GM23338 (cell line): ENCODE data around the gene PIK3AP1. TPM values are rescaled to one million over a fixed set of nuclear protein-coding genes. Genes with fewer than 3 reads are reported as not detected.

Source experiments
- ATAC-seq: fragments of 200-7000 bp; cut with Tn5 transposase; 3 replicates; pipeline ENCODE4 v1.9.1; 2020
- DNase-seq: peaks from one replicate; pipeline ENCODE4 v3.0.0-alpha.2; 2015; ENCODE audit warnings: low spot score
- H2AFZ ChIP-seq: fragments of 200-600 bp; sonication (generic); 2 replicates; pipeline ENCODE4 v1.8.0; 2016; ENCODE audit warnings: antibody characterized with exemption, mild to moderate bottlenecking, moderate library complexity
- H3F3A ChIP-seq: fragments of 200-600 bp; sonication (generic); replicated peaks from 2 replicates; pipeline ENCODE4 v1.8.0; 2017; ENCODE audit warnings: antibody characterized with exemption, mixed run types, low read depth
- H3K27ac ChIP-seq: fragments of 200-600 bp; sonication (generic); 2 replicates; pipeline ENCODE4 v1.6.1; 2016; ENCODE audit warnings: low read depth
- H3K27me3 ChIP-seq: fragments of 200-600 bp; sonication (generic); 2 replicates; pipeline ENCODE4 v1.8.0; 2016; ENCODE audit warnings: mild to moderate bottlenecking, mixed run types, moderate library complexity; ENCODE audit not compliant: insufficient read depth
- H3K36me3 ChIP-seq: fragments of 200-600 bp; sonication (generic); 2 replicates; pipeline ENCODE4 v1.8.0; 2016; ENCODE audit warnings: mild to moderate bottlenecking; ENCODE audit not compliant: insufficient read depth
- H3K4me1 ChIP-seq: fragments of 200-600 bp; sonication (generic); 2 replicates; pipeline ENCODE4 v1.8.0; 2016; ENCODE audit warnings: mild to moderate bottlenecking, moderate library complexity; ENCODE audit not compliant: insufficient read depth
- H3K4me2 ChIP-seq: fragments of 200-600 bp; sonication (generic); 2 replicates; pipeline ENCODE4 v1.7.1; 2017; ENCODE audit warnings: mixed run types
- H3K4me3 ChIP-seq: fragments of 200-600 bp; sonication (generic); 2 replicates; pipeline ENCODE4 v1.6.1; 2016; ENCODE audit warnings: mixed run types
- H3K79me2 ChIP-seq: fragments of 200-600 bp; sonication (generic); replicated peaks from 2 replicates; pipeline ENCODE4 v1.8.0; 2017; ENCODE audit warnings: mild to moderate bottlenecking; ENCODE audit not compliant: insufficient read depth
- H3K9me2 ChIP-seq: fragments of 200-600 bp; sonication (generic); 2 replicates; pipeline ENCODE4 v1.8.0; 2017; ENCODE audit not compliant: insufficient read depth
- H4K20me1 ChIP-seq: fragments of 200-600 bp; sonication (generic); replicated peaks from 2 replicates; pipeline ENCODE4 v1.8.0; 2017; ENCODE audit warnings: mild to moderate bottlenecking; ENCODE audit not compliant: insufficient read depth
- H3K27ac Mint-ChIP-seq: 2 replicates; pipeline ENCODE4 v1.8.0; 2020; ENCODE audit warnings: inconsistent platforms, mild to moderate bottlenecking, moderate library complexity, mixed read lengths
- H3K27me3 Mint-ChIP-seq: 3 replicates; pipeline ENCODE4 v1.8.0; 2022; ENCODE audit warnings: low read depth, mild to moderate bottlenecking, moderate library complexity, mixed read lengths, inconsistent platforms; ENCODE audit not compliant: insufficient read depth, poor library complexity
- H3K36me3 Mint-ChIP-seq: 3 replicates; pipeline ENCODE4 v1.8.0; 2021; ENCODE audit warnings: low read depth, mild to moderate bottlenecking, inconsistent platforms, moderate library complexity, mixed read lengths
- H3K4me1 Mint-ChIP-seq: 3 replicates; pipeline ENCODE4 v1.8.0; 2020; ENCODE audit warnings: mild to moderate bottlenecking, inconsistent platforms, mixed read lengths
- H3K4me3 Mint-ChIP-seq: 3 replicates; pipeline ENCODE4 v1.8.0; 2021; ENCODE audit warnings: moderate library complexity, mild to moderate bottlenecking, inconsistent platforms, mixed read lengths
- H3K9me3 Mint-ChIP-seq: 3 replicates; pipeline ENCODE4 v1.8.0; 2020; ENCODE audit warnings: moderate library complexity, mild to moderate bottlenecking, inconsistent platforms, mixed read lengths
- CREB1 ChIP-seq: fragments of 250-450 bp; sonication (Bioruptor Pico); IDR thresholded peaks from 2 replicates; pipeline ENCODE4 v1.5.0; 2020; ENCODE audit warnings: low read depth, mild to moderate bottlenecking, moderate library complexity
- EZH2 ChIP-seq: fragments of 200-600 bp; sonication (generic); IDR thresholded peaks from one replicate; pipeline ENCODE4 v1.8.0; 2017; ENCODE audit warnings: antibody characterized with exemption, mild to moderate bottlenecking, low read depth; ENCODE audit not compliant: unreplicated experiment
- ZNF331 ChIP-seq: fragments of 250-450 bp; sonication (Bioruptor Pico); IDR thresholded peaks from 2 replicates; pipeline ENCODE4 v1.5.0; 2020; ENCODE audit warnings: low read depth, mild to moderate bottlenecking, moderate library complexity
- polyA plus RNA-seq: library from polyadenylated mRNA; unstranded; fragments of >200 nt; fragmentation: Nextera tagmentation; extraction: Ambion mirVana; gene quantifications from 2 replicates; pipeline ENCODE4 v1.2.1, GENCODE V29; 2016
- total RNA-seq: library from RNA; depleted of rRNA; stranded (reverse); fragments of >200 nt; shearing (Covaris generic); gene quantifications from 2 replicates; pipeline ENCODE4 v1.2.3, GENCODE V29; 2014
- TF ChIP-seq, protein P1 (sequence below): fragments of 250-450 bp; sonication (Bioruptor Pico); IDR thresholded peaks from 2 replicates; pipeline ENCODE4 v1.5.0; 2020; ENCODE audit warnings: mild to moderate bottlenecking, moderate library complexity

The PIK3AP1 gene
- total and polyA plus RNA-seq, 2 experiments from 2014 or later: 0.65 to 2.3 TPM

- Mint-ChIP-seq H3K36me3 (no peaks in the 10 kb centered on the region), H3K27ac (no peak overlapping the region), H3K4me3 (no peak overlapping the region), H3K4me1 (no peaks in the 10 kb centered on the region; the same call in 1 of the 3 replicates), H3K27me3 (peaks cover 4% of the 10 kb centered on the region), H3K9me3 (no peaks in the 10 kb centered on the region)
- no peaks in the 10 kb centered on the region; the same call in 1 of the 2 replicates for H4K20me1 ChIP-seq
- TF ChIP-seq ZNF331 (CRISPR knock-in tag) (no peak), CREB1 (CRISPR knock-in tag) (no peak)
- H3K4me3 ChIP-seq: no peak overlapping the region
- no peaks in the 10 kb centered on the region for H3K27me3 ChIP-seq
- no peak overlapping the region for H3K27ac ChIP-seq
- no peak overlapping the region for H2AFZ ChIP-seq
- no peaks in the 10 kb centered on the region for H3K36me3 ChIP-seq
- no peak overlapping the region for H3K4me2 ChIP-seq
- DNase-seq (no peak), ATAC-seq (no peak)
- no peaks in the 10 kb centered on the region for H3K4me1 ChIP-seq
- H3F3A ChIP-seq: no peaks in the 10 kb centered on the region
- H3K79me2 ChIP-seq: no peaks in the 10 kb centered on the region
- no peaks in the 10 kb centered on the region for H3K9me2 ChIP-seq
Measured at GRCh38 chr10:96600337-96600736, 120.0 kb downstream of the PIK3AP1 start.

GRCh38 chr10:96598846-96599245 lies 121.5 kb downstream of the PIK3AP1 start:
- Mint-ChIP-seq H3K9me3 (no peaks in the 10 kb centered on the region), H3K4me1 (no peaks in the 10 kb centered on the region; the same call in 1 of the 3 replicates), H3K27me3 (peaks cover 4% of the 10 kb centered on the region), H3K4me3 (no peak overlapping the region), H3K27ac (no peak overlapping the region), H3K36me3 (no peaks in the 10 kb centered on the region)
- no peak overlapping the region for H3K27ac ChIP-seq
- no peaks in the 10 kb centered on the region for H3K27me3 ChIP-seq
- H3K36me3 ChIP-seq: no peaks in the 10 kb centered on the region
- H3K4me1 ChIP-seq: no peaks in the 10 kb centered on the region
- no peak overlapping the region for H3K4me3 ChIP-seq
- TF ChIP-seq, protein P1, sequence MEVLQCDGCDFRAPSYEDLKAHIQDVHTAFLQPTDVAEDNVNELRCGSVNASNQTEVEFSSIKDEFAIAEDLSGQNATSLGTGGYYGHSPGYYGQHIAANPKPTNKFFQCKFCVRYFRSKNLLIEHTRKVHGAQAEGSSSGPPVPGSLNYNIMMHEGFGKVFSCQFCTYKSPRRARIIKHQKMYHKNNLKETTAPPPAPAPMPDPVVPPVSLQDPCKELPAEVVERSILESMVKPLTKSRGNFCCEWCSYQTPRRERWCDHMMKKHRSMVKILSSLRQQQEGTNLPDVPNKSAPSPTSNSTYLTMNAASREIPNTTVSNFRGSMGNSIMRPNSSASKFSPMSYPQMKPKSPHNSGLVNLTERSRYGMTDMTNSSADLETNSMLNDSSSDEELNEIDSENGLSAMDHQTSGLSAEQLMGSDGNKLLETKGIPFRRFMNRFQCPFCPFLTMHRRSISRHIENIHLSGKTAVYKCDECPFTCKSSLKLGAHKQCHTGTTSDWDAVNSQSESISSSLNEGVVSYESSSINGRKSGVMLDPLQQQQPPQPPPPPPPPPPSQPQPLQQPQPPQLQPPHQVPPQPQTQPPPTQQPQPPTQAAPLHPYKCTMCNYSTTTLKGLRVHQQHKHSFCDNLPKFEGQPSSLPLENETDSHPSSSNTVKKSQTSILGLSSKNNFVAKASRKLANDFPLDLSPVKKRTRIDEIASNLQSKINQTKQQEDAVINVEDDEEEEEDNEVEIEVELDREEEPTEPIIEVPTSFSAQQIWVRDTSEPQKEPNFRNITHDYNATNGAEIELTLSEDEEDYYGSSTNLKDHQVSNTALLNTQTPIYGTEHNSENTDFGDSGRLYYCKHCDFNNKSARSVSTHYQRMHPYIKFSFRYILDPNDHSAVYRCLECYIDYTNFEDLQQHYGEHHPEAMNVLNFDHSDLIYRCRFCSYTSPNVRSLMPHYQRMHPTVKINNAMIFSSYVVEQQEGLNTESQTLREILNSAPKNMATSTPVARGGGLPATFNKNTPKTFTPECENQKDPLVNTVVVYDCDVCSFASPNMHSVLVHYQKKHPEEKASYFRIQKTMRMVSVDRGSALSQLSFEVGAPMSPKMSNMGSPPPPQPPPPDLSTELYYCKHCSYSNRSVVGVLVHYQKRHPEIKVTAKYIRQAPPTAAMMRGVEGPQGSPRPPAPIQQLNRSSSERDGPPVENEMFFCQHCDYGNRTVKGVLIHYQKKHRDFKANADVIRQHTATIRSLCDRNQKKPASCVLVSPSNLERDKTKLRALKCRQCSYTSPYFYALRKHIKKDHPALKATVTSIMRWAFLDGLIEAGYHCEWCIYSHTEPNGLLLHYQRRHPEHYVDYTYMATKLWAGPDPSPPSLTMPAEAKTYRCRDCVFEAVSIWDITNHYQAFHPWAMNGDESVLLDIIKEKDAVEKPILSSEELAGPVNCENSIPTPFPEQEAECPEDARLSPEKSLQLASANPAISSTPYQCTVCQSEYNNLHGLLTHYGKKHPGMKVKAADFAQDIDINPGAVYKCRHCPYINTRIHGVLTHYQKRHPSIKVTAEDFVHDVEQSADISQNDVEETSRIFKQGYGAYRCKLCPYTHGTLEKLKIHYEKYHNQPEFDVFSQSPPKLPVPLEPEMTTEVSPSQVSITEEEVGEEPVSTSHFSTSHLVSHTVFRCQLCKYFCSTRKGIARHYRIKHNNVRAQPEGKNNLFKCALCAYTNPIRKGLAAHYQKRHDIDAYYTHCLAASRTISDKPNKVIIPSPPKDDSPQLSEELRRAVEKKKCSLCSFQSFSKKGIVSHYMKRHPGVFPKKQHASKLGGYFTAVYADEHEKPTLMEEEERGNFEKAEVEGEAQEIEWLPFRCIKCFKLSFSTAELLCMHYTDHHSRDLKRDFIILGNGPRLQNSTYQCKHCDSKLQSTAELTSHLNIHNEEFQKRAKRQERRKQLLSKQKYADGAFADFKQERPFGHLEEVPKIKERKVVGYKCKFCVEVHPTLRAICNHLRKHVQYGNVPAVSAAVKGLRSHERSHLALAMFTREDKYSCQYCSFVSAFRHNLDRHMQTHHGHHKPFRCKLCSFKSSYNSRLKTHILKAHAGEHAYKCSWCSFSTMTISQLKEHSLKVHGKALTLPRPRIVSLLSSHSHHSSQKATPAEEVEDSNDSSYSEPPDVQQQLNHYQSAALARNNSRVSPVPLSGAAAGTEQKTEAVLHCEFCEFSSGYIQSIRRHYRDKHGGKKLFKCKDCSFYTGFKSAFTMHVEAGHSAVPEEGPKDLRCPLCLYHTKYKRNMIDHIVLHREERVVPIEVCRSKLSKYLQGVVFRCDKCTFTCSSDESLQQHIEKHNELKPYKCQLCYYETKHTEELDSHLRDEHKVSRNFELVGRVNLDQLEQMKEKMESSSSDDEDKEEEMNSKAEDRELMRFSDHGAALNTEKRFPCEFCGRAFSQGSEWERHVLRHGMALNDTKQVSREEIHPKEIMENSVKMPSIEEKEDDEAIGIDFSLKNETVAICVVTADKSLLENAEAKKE (CRISPR knock-in tag): no peak
- no peak for TF ChIP-seq EZH2
- no peaks in the 10 kb centered on the region for H3K9me2 ChIP-seq
- H3F3A ChIP-seq: no peaks in the 10 kb centered on the region
- no peak overlapping the region for H2AFZ ChIP-seq
- no peaks in the 10 kb centered on the region for H3K79me2 ChIP-seq
- no peak for DNase-seq
- H4K20me1 ChIP-seq: no peaks in the 10 kb centered on the region; the same call in 1 of the 2 replicates
- ATAC-seq: no peak
- H3K4me2 ChIP-seq: no peak overlapping the region
